Upper lobe of left lung (tissue), 6 donors: ENCODE results near the gene MYB. TPM values are rescaled to one million over a fixed set of nuclear protein-coding genes. Genes with fewer than 3 reads are reported as not detected.

Source experiments
- ATAC-seq, 2 donors: fragments of 200-7000 bp; cut with Tn5 transposase; one replicate each; pipeline ENCODE4 v1.9.1; 2022; ENCODE audit warnings: mild to moderate bottlenecking in 2 of 2, moderate library complexity in 2 of 2; ENCODE audit not compliant: low FRiP score in 2 of 2
- DNase-seq, 2 donors: peaks; one replicate each; pipeline ENCODE4 v3.0.0-alpha.2; 2019 to 2020
- H3K27ac ChIP-seq, 4 donors: fragments of 200-600 bp; sonication (generic); one replicate each; pipeline ENCODE4 v1.5.1; 2016 to 2019
- H3K27me3 ChIP-seq, 4 donors: fragments of 200-600 bp; sonication (generic); one replicate each; pipeline ENCODE4 v1.5.1; 2017 to 2019
- H3K36me3 ChIP-seq, 4 donors: fragments of 200-600 bp; sonication (generic); one replicate each; pipeline ENCODE4 v1.5.1; 2016 to 2019
- H3K4me1 ChIP-seq, 4 donors: fragments of 200-600 bp; sonication (generic); one replicate each; pipeline ENCODE4 v1.5.1; 2018 to 2019
- H3K4me3 ChIP-seq, 4 donors: fragments of 200-600 bp; sonication (generic); one replicate each; pipeline ENCODE4 v1.5.1; 2017 to 2019; ENCODE audit warnings: mild to moderate bottlenecking in 2 of 4, moderate library complexity in 1 of 4
- H3K9me3 ChIP-seq, 4 donors: fragments of 200-600 bp; sonication (generic); one replicate each; pipeline ENCODE4 v1.5.1; 2018 to 2019
- CTCF ChIP-seq, 6 experiments: fragments of 450-650 bp in 4 of 6; fragments of 200-600 bp in 2 of 6; sonication (generic) in 2 of 6; IDR thresholded peaks; one replicate each; pipeline ENCODE4 v1.5.1; 2016 to 2019; ENCODE audit warnings: antibody characterized with exemption in 6 of 6
- EP300 ChIP-seq, 4 donors: sonication (generic); formaldehyde crosslinking; IDR thresholded peaks; one replicate each; pipeline ENCODE4 v1.5.1; 2017; ENCODE audit warnings: antibody characterized with exemption in 4 of 4, control low read depth in 2 of 4
- POLR2A ChIP-seq, 4 donors: fragments of 450-650 bp; IDR thresholded peaks; one replicate each; pipeline ENCODE4 v1.5.1; 2016 to 2017; ENCODE audit warnings: antibody characterized with exemption in 4 of 4, mild to moderate bottlenecking in 2 of 4
- POLR2AphosphoS5 ChIP-seq, 2 donors: sonication (generic); formaldehyde crosslinking; IDR thresholded peaks; one replicate each; pipeline ENCODE4 v1.5.1; 2017; ENCODE audit warnings: antibody characterized with exemption in 2 of 2
- whole genome bisulfite sequencing, 2 donors: methylation state at CpG; one replicate each; pipeline ENCODE4 v1.1.5; 2017 to 2018; 5-methylcytosine and 5-hydroxymethylcytosine counted together
- total RNA-seq, 6 donors: library from RNA; depleted of rRNA in 4 of 6; stranded (reverse); fragments of >200 nt in 4 of 6; gene quantifications; one replicate each; pipeline versions ENCODE4 v1.1.0 to v1.2.1, GENCODE V29; 2016 to 2021
- donor health status: DM: no; HTN: no; CAD: no; lungs with moderate emphysema.
- donor health status: DM: no; HTN: yes; CAD: no; lungs with severe emphysema.

MYB gene
- total RNA-seq, 6 donors from 2014 or later, result 1.9 to 17.2 (median 4.7) TPM

GRCh38 chr6:135228486-135228885, 47.4 kb downstream of the MYB start:
- 93 to 96% methylated on average over 6 of the region's 6 CpGs for WGBS, 2 donors
- no peak for ATAC-seq

GRCh38 chr6:135229996-135230395, 48.9 kb downstream of the MYB start:
- no peaks in the 10 kb centered on the region for H3K36me3 ChIP-seq
- H3K4me3 ChIP-seq, result no peak overlapping the region

More at GRCh38 chr6:135228486-135228885, 47.4 kb downstream of the MYB start:
- no peaks in the 10 kb centered on the region for H3K9me3 ChIP-seq
- DNase-seq, result no peak
- no peaks in the 10 kb centered on the region for H3K27me3 ChIP-seq
- no peak overlapping the region for H3K27ac ChIP-seq
- H3K4me1 ChIP-seq, result no peaks in the 10 kb centered on the region
- no peak overlapping the region for H3K4me3 ChIP-seq
- TF ChIP-seq EP300 (IDR thresholded peaks at IDR 0.05), result no peak
- no peak for TF ChIP-seq POLR2AphosphoS5 (IDR thresholded peaks at IDR 0.05)
- no peak for TF ChIP-seq CTCF (IDR thresholded peaks at IDR 0.05)
- TF ChIP-seq POLR2A (IDR thresholded peaks at IDR 0.05), result no peak
- no peaks in the 10 kb centered on the region for H3K36me3 ChIP-seq

GRCh38 chr6:135230711-135231468, 49.8 kb downstream of the MYB start:
- WGBS, 2 donors, result 72 to 77% methylated on average over 3 of the region's 3 CpGs
- no peak for DNase-seq
- ATAC-seq, result no peak

More at GRCh38 chr6:135229996-135230395, 48.9 kb downstream of the MYB start:
- Histone ChIP-seq H3K4me1 (no peaks in the 10 kb centered on the region), H3K27ac (no peak overlapping the region), H3K9me3 (no peaks in the 10 kb centered on the region), H3K27me3 (no peaks in the 10 kb centered on the region)
- ATAC-seq (no peak), DNase-seq (no peak)
- 72 to 78% methylated on average over 2 of the region's 2 CpGs for WGBS, 2 donors
- no peak for TF ChIP-seq CTCF (IDR thresholded peaks at IDR 0.05)
- TF ChIP-seq POLR2AphosphoS5 (IDR thresholded peaks at IDR 0.05), result no peak
- TF ChIP-seq POLR2A (IDR thresholded peaks at IDR 0.05), result no peak
- TF ChIP-seq EP300 (IDR thresholded peaks at IDR 0.05), result no peak

GRCh38 chr6:135231469-135231844, 50.3 kb downstream of the MYB start:
- TF ChIP-seq CTCF (IDR thresholded peaks at IDR 0.05) (no peak), POLR2AphosphoS5 (IDR thresholded peaks at IDR 0.05) (no peak), POLR2A (IDR thresholded peaks at IDR 0.05) (no peak), EP300 (IDR thresholded peaks at IDR 0.05) (no peak)
- no peaks in the 10 kb centered on the region for H3K27me3 ChIP-seq
- DNase-seq, result no peak
- WGBS, 2 donors, result 84 to 88% methylated on average over 1 of the region's 1 CpG
- no peak overlapping the region for H3K27ac ChIP-seq
- ATAC-seq, result no peak
- no peaks in the 10 kb centered on the region for H3K36me3 ChIP-seq
- no peak overlapping the region for H3K4me3 ChIP-seq
- H3K4me1 ChIP-seq, result no peaks in the 10 kb centered on the region
- H3K9me3 ChIP-seq, result no peaks in the 10 kb centered on the region

More at GRCh38 chr6:135230711-135231468, 49.8 kb downstream of the MYB start:
- no peaks in the 10 kb centered on the region for H3K4me1 ChIP-seq
- H3K27me3 ChIP-seq, result no peaks in the 10 kb centered on the region
- H3K9me3 ChIP-seq, result no peaks in the 10 kb centered on the region
- no peaks in the 10 kb centered on the region for H3K36me3 ChIP-seq
- TF ChIP-seq EP300 (IDR thresholded peaks at IDR 0.05) (no peak), POLR2A (IDR thresholded peaks at IDR 0.05) (no peak), POLR2AphosphoS5 (IDR thresholded peaks at IDR 0.05) (no peak), CTCF (IDR thresholded peaks at IDR 0.05) (no peak)
- no peak overlapping the region for H3K4me3 ChIP-seq
- no peak overlapping the region for H3K27ac ChIP-seq
